AG04450 (cell line): ENCODE measurements around the gene NCR2. TPM values are rescaled to one million over a fixed set of nuclear protein-coding genes. Genes with fewer than 3 reads are reported as not detected.

ENCODE experiments used
- CTCF ChIA-PET: fragments of 300-600, 350-600 bp; formaldehyde crosslinking; extraction: SDS; loops from one replicate; lab custom pipeline; 2022; ENCODE audit warnings: antibody characterized with exemption, inconsistent platforms; lab: Charles Lee
- POLR2A ChIA-PET: fragments of 350-600 bp; formaldehyde crosslinking; extraction: SDS; loops from one replicate; lab custom pipeline; 2021; ENCODE audit warnings: antibody characterized with exemption, inconsistent platforms; lab: Yijun Ruan, JAX
- DNase-seq: peaks from one replicate; pipeline ENCODE4 v3.0.0-alpha.2; 2011; ENCODE audit warnings: low read depth, low spot score
- H3K27ac ChIP-seq: one replicate; pipeline ENCODE4 v1.5.1; 2012; ENCODE audit warnings: low read depth, low read length, control low read depth
- H3K27me3 ChIP-seq: one replicate; pipeline ENCODE4 v1.6.0; 2012; ENCODE audit warnings: low read length; ENCODE audit not compliant: control insufficient read depth, insufficient read depth
- H3K4me3 ChIP-seq: 2 replicates; pipeline ENCODE4 v1.5.1; 2011; ENCODE audit warnings: mild to moderate bottlenecking, low read depth, low read length, control low read depth
- H3K9me3 ChIP-seq: 2 replicates; pipeline ENCODE4 v1.5.1; 2012; ENCODE audit warnings: low read length; ENCODE audit not compliant: control insufficient read depth, insufficient read depth
- polyA plus RNA-seq: library from polyadenylated mRNA; depleted of rRNA; stranded (reverse); fragments of >200 nt; gene quantifications from 2 replicates; pipeline ENCODE4 v1.2.3, GENCODE V29; 2011
- TF ChIP-seq, protein P1 (sequence below): IDR thresholded peaks from 2 replicates; pipeline ENCODE4 v1.5.1; 2011; ENCODE audit warnings: low read depth, low read length, control low read depth, inconsistent platforms

Gene NCR2
- polyA plus RNA-seq, 1 experiment, result not detected

DNA sequence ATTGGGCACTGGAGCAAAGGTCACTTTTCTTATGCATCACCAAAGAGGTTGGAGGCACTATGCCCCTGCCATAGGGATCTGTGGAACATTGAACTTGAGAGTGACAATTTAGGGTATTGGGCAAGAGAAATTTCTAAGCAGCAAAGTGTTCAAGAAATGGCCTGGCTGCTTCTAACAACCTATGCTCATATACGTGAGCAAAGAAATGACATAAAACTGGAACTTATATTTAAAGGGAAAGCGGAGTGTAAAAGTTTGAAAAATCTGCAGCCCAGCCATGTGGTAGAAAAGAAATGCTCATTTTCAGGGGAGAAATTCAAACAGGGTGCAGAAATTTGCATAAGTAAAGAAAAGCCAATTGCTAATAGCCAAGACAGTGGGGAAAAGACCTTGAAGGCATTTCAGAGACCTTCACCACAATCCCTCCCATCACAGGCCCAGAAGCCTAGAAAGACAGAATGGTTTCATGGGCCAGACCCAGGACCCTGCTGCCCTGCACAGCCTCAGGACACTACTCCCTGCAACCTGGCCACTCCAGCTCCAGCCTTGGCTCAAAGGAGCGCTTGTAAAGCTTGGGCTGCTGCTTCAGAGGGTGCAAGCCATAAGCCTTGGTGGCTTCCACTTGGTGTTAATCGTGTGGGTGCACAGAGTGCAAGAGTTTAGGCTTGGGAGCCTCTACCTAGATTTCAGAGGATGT is 24.4 kb downstream of the NCR2 start:
- TF ChIP-seq, protein P1, sequence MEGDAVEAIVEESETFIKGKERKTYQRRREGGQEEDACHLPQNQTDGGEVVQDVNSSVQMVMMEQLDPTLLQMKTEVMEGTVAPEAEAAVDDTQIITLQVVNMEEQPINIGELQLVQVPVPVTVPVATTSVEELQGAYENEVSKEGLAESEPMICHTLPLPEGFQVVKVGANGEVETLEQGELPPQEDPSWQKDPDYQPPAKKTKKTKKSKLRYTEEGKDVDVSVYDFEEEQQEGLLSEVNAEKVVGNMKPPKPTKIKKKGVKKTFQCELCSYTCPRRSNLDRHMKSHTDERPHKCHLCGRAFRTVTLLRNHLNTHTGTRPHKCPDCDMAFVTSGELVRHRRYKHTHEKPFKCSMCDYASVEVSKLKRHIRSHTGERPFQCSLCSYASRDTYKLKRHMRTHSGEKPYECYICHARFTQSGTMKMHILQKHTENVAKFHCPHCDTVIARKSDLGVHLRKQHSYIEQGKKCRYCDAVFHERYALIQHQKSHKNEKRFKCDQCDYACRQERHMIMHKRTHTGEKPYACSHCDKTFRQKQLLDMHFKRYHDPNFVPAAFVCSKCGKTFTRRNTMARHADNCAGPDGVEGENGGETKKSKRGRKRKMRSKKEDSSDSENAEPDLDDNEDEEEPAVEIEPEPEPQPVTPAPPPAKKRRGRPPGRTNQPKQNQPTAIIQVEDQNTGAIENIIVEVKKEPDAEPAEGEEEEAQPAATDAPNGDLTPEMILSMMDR, result no peak
- Histone ChIP-seq H3K27me3 (peaks cover 8% of the 10 kb centered on the region), H3K9me3 (peaks cover 11% of the 10 kb centered on the region), H3K27ac (no peak overlapping the region), H3K4me3 (no peak overlapping the region)
- ChIA-PET POLR2A (no interaction called here), CTCF (interaction anchor here (1.3 kb wide), 1 partner anchor 8 kb away, joined by 5 read pairs; no protein-coding TSS in a partner anchor)
- DNase-seq, result no peak

DNA sequence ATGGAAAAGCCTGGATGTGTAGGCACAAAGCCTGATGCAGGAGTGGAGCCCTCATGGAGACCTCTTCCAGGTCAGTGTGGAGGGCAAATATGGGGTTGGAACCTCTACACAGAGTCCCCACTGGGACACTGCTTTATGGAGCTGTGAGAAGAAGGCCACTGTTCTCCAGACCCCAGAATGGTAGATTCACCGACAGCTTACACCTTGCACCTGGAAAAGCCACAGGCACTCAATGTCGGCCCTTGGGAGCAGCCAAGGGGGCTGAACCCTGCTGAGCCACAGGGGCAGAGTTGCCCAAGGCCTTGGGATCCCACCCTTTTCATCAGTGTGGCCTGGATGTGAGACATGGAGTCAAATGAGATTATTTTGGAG is 24.9 kb downstream of the NCR2 start:
- Histone ChIP-seq H3K27ac (no peak overlapping the region), H3K4me3 (no peak overlapping the region), H3K9me3 (peaks cover 11% of the 10 kb centered on the region), H3K27me3 (peaks cover 11% of the 10 kb centered on the region)
- no peak for DNase-seq
- TF ChIP-seq, protein P1, result no peak
- CTCF ChIA-PET, result no interaction called here
- POLR2A ChIA-PET, result no interaction called here

DNA sequence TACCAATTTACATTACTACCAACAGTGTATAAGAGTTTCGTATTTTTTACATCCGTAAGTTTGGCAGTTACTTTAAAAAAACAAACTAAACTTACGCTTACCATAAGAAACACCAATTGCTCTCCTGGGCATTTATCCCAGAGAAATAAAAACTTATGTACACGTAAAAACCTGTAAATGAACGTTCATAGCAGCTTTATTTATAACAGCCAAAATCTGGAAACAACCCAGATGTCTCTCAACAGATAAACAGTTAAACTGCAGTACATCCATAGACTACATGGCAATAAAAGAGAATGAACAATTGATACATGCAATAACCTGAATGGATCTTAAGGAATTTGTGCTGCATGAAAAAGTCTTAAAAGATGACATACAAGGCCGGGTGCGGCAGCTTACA is 30.7 kb downstream of the NCR2 start:
- no peak for DNase-seq
- Histone ChIP-seq H3K9me3 (peaks cover 3% of the 10 kb centered on the region; the same call in 1 of the 2 replicates), H3K27me3 (peaks cover 28% of the 10 kb centered on the region), H3K4me3 (no peak overlapping the region), H3K27ac (no peak overlapping the region)
- TF ChIP-seq, protein P1, result no peak
- POLR2A ChIA-PET, result no interaction called here
- CTCF ChIA-PET, result interaction anchor here (0.7 to 2.2 kb wide), 5 partner anchors 34 to 420 kb away, joined by 5 to 14 read pairs (median 6); no protein-coding TSS in a partner anchor

- CTCF ChIA-PET, result interaction anchor here (0.6 to 8.3 kb wide), 24 partner anchors 10 to 569 kb away, joined by 3 to 195 read pairs (median 10); partner anchors contain the start of gene TOMM6
- DNase-seq, result no peak
- POLR2A ChIA-PET, result interaction anchor here (1.1 kb wide), 1 partner anchor 236 kb away, joined by 4 read pairs; no protein-coding TSS in a partner anchor
- no peak overlapping the region for H3K4me3 ChIP-seq
- peaks cover 3% of the 10 kb centered on the region for H3K9me3 ChIP-seq
- TF ChIP-seq, protein P1, result no peak
- H3K27ac ChIP-seq, result no peak overlapping the region
- peaks cover 37% of the 10 kb centered on the region for H3K27me3 ChIP-seq
Measured at GRCh38 chr6:41367061-41367460, 31.7 kb downstream of the NCR2 start.

GRCh38 chr6:41367700-41368099 is 32.3 kb downstream of the NCR2 start:
- CTCF ChIA-PET, result interaction anchor here (0.6 to 8.3 kb wide), 58 partner anchors 8 to 1517 kb away, joined by 3 to 195 read pairs (median 6); partner anchors contain the start of gene TOMM6
- no peak overlapping the region for H3K4me3 ChIP-seq
- H3K27me3 ChIP-seq, result peaks cover 41% of the 10 kb centered on the region
- H3K9me3 ChIP-seq, result no peaks in the 10 kb centered on the region; the same call in 1 of the 2 replicates
- peak; percentile 13 for DNase-seq
- TF ChIP-seq, protein P1, result peak; percentile 80
- POLR2A ChIA-PET, result interaction anchor here (0.7 to 1.1 kb wide), 2 partner anchors 213 to 235 kb away, joined by 3 to 4 read pairs; no protein-coding TSS in a partner anchor
- H3K27ac ChIP-seq, result no peak overlapping the region
